Measurements from ENCODE around the gene NHP2. TPM values are rescaled to one million over a fixed set of nuclear protein-coding genes. Genes with fewer than 3 reads are reported as not detected.
"Not testable (repeated sequence)": the region's sequence is repeated elsewhere in the genome, so short reads cannot be mapped to it uniquely, and the experiment has no call there.

NHP2 gene
- total and polyA plus RNA-seq, 4 donors: 64.7 to 199 (median 132) TPM

DNA sequence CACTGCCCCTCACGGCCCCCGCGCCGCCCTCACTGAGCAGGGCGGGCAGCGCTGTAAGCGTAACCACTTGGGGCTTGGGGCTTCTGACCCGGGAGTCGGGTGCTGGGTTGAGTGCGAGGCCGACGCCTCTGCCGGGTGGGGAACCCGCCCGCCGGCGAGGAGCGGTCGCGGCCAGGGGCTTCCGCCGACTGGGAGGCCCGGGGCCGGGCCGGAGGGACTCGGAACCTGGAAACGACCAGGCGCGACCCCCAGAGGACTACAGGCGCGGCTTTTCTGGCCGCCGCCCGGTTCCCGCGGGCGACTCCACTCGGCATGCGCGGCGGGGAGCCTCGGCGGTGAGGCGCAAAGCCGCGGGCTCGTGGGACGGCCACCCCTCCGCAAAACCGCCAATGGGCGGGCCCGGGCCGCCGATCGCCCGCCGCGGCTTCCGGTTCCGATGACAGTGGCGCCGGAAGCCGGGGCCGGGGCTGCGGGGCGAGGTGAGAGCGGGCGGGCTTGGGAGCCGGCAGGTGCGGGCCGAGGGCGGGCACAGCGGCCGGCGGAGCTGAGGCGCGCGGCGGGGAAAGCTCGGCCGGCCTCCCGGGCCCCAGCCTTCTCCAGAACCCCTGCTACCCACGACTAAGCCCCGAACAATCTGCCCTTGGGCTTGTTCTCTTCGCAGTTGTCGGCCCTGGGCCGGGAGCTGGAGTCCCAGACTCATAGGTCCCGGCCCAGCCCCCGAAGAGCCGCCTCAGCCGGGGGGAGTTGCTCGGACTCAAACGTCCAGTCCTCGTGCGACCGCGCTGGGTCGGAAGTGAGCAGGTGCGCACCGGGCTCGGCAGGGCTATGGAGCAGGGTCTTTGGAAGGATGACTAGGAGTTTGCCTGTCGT, 22.9 kb downstream of the NHP2 start, which contains the start of gene RMND5B:
Gene RMND5B, plus strand, starts transcription at position 439 of the 870 bp plus-strand sequence. CDS start 7,106 bp downstream, outside the sequence.
- no peaks in the 10 kb centered on the region for H3K9me3 ChIP-seq (ENCODE audit: control insufficient read depth in 4 of 4, insufficient read depth in 3 of 4, low read length in 3 of 4)
- TF ChIP-seq, protein P1, sequence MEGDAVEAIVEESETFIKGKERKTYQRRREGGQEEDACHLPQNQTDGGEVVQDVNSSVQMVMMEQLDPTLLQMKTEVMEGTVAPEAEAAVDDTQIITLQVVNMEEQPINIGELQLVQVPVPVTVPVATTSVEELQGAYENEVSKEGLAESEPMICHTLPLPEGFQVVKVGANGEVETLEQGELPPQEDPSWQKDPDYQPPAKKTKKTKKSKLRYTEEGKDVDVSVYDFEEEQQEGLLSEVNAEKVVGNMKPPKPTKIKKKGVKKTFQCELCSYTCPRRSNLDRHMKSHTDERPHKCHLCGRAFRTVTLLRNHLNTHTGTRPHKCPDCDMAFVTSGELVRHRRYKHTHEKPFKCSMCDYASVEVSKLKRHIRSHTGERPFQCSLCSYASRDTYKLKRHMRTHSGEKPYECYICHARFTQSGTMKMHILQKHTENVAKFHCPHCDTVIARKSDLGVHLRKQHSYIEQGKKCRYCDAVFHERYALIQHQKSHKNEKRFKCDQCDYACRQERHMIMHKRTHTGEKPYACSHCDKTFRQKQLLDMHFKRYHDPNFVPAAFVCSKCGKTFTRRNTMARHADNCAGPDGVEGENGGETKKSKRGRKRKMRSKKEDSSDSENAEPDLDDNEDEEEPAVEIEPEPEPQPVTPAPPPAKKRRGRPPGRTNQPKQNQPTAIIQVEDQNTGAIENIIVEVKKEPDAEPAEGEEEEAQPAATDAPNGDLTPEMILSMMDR (IDR thresholded peaks at IDR 0.05; ENCODE audit: control extremely low read depth, extremely low read depth): no peak
- H3K9ac ChIP-seq (ENCODE audit: insufficient read depth in 1 of 2, low read length in 2 of 2): peak within 1 kb of the TSS; percentile 55 to 61
- WGBS, 2 donors: 0% methylated on average over 90 to 102 of the region's 102 CpGs
- H3K4me3 ChIP-seq: peak within 1 kb of the TSS; percentile 96
- H3K36me3 ChIP-seq (ENCODE audit: control insufficient read depth in 4 of 4, insufficient read depth in 4 of 4, low read length in 4 of 4): peaks cover 2 to 9% (median 5%) of the 10 kb centered on the region in 4 donors
- ATAC-seq (ENCODE audit: insufficient read depth, low FRiP score): peak; percentile 97
- H3K27ac ChIP-seq (ENCODE audit: low read depth in 1 of 2, low read length in 1 of 2): peak within 1 kb of the TSS; percentile 94 to 96
- peaks cover 0 to 6% (median 5%) of the 10 kb centered on the region in 5 donors for H3K4me1 ChIP-seq (ENCODE audit: control insufficient read depth in 5 of 5, insufficient read depth in 5 of 5, low read length in 5 of 5)
- peak; percentile 76 to 87 (median 86) for DNase-seq
- H3K27me3 ChIP-seq (ENCODE audit: control insufficient read depth in 3 of 3, insufficient read depth in 3 of 3, low read length in 2 of 3): no peaks in the 10 kb centered on the region

DNA sequence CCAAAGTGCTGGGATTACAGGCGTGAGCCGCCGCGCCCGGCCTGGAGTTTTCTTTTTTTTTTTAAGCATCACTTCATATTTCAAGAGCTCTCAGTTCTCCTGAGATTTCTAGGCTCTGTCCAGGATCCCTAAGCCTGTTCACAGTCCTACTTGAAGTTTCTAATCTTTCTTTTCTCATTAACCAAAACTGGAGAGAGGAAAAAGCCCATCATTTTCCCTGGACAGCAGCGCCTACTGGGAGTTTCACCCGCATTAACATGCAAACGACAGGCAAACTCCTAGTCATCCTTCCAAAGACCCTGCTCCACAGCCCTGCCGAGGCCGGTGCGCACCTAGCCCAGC, 23.5 kb downstream of the NHP2 start:
- not testable (repeated sequence) for H3K36me3 ChIP-seq (ENCODE audit: control insufficient read depth in 4 of 4, insufficient read depth in 4 of 4, low read length in 4 of 4); H3K27me3 ChIP-seq (ENCODE audit: control insufficient read depth in 3 of 3, insufficient read depth in 3 of 3, low read length in 2 of 3); H3K4me1 ChIP-seq (ENCODE audit: control insufficient read depth in 5 of 5, insufficient read depth in 5 of 5, low read length in 5 of 5); ATAC-seq (ENCODE audit: insufficient read depth, low FRiP score); H3K9me3 ChIP-seq (ENCODE audit: control insufficient read depth in 4 of 4, insufficient read depth in 3 of 4, low read length in 3 of 4)
- DNase-seq: peak in 1 of 3 donors; percentile 49
- 5 to 10% methylated on average over 10 to 11 of the region's 11 CpGs for WGBS, 2 donors
- Histone ChIP-seq H3K4me3 (peak overlapping the region; percentile 96), H3K9ac (ENCODE audit: insufficient read depth in 1 of 2, low read length in 2 of 2) (peak overlapping the region in 1 of 2 donors; percentile 61), H3K27ac (ENCODE audit: low read depth in 1 of 2, low read length in 1 of 2) (peak overlapping the region; percentile 94 to 96)

GRCh38 chr5:178129296-178129695, 24.4 kb downstream of the NHP2 start:
- Histone ChIP-seq H3K9ac (ENCODE audit: insufficient read depth in 1 of 2, low read length in 2 of 2) (no peak overlapping the region), H3K9me3 (ENCODE audit: control insufficient read depth in 4 of 4, insufficient read depth in 3 of 4, low read length in 3 of 4) (no peaks in the 10 kb centered on the region), H3K36me3 (ENCODE audit: control insufficient read depth in 4 of 4, insufficient read depth in 4 of 4, low read length in 4 of 4) (peaks cover 0 to 4% (median 1%) of the 10 kb centered on the region in 4 donors), H3K4me3 (no peak overlapping the region), H3K27me3 (ENCODE audit: control insufficient read depth in 3 of 3, insufficient read depth in 3 of 3, low read length in 2 of 3) (no peaks in the 10 kb centered on the region), H3K27ac (ENCODE audit: low read depth in 1 of 2, low read length in 1 of 2) (no peak overlapping the region), H3K4me1 (ENCODE audit: control insufficient read depth in 5 of 5, insufficient read depth in 5 of 5, low read length in 5 of 5) (peaks cover 0 to 11% (median 5%) of the 10 kb centered on the region in 5 donors)
- no peak for DNase-seq
- TF ChIP-seq, protein P1 (IDR thresholded peaks at IDR 0.05; ENCODE audit: control extremely low read depth, extremely low read depth): no peak
- WGBS, 2 donors: 89 to 96% methylated on average over 9 of the region's 9 CpGs
- no peak for ATAC-seq (ENCODE audit: insufficient read depth, low FRiP score)

DNA sequence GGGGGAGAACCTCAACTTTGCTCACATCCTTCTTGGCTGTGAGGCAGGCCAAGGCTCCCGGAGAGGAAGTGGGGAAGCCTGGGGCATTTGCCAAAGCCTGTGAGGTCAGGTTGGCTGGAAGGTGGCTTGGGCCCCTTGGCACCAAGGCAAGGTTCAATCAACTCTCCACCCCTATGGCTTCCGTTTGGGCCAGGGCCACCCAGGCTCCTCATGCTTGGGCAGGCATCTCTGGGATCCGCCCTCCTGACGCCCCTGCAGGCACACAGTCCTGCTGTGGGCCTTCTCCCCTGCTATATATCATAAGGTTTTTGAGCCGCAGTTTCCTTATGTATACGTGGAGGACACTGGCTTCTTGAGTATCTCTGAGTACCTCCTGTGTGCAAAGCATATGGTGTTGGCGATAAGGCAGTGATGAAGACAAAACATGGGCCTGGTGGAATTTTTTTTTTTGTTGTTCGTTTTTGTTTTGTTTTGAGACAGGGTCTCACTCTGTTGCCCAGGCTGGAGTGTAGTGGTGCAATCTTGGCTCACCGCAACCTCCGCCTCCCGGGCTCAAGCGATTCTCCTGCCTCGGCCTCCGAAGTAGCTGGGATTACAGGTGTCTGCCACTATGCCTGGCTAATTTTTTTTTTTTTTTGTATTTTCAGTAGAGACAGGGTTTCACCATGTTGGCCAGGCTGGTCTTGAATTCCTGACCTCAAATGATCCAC, 26.2 kb downstream of the NHP2 start:
- H3K27ac ChIP-seq (ENCODE audit: low read depth in 1 of 2, low read length in 1 of 2): not testable (repeated sequence)

More for the DNA sequence above, 26.2 kb downstream of the NHP2 start:
- not testable (repeated sequence) for H3K4me3 ChIP-seq; H3K27me3 ChIP-seq (ENCODE audit: control insufficient read depth in 3 of 3, insufficient read depth in 3 of 3, low read length in 2 of 3); H3K9ac ChIP-seq (ENCODE audit: insufficient read depth in 1 of 2, low read length in 2 of 2); DNase-seq; ATAC-seq (ENCODE audit: insufficient read depth, low FRiP score); H3K36me3 ChIP-seq (ENCODE audit: control insufficient read depth in 4 of 4, insufficient read depth in 4 of 4, low read length in 4 of 4); H3K9me3 ChIP-seq (ENCODE audit: control insufficient read depth in 4 of 4, insufficient read depth in 3 of 4, low read length in 3 of 4)
- H3K4me1 ChIP-seq (ENCODE audit: control insufficient read depth in 5 of 5, insufficient read depth in 5 of 5, low read length in 5 of 5): peaks cover 0 to 21% (median 10%) of the 10 kb centered on the region in 5 donors
- 56 to 72% methylated on average over 14 of the region's 14 CpGs for WGBS, 2 donors
